Inferior parietal cortex (tissue), 1 donor: ENCODE data around the gene CNTNAP2.
"Not testable (repeated sequence)": the region's sequence is repeated elsewhere in the genome, so short reads cannot be mapped to it uniquely, and the experiment has no call there.

Experiments used
- DNase-seq: peaks from one replicate; pipeline ENCODE4 v3.0.0-alpha.2; 2016; ENCODE audit errors: extremely low spot score

CNTNAP2 gene

DNA sequence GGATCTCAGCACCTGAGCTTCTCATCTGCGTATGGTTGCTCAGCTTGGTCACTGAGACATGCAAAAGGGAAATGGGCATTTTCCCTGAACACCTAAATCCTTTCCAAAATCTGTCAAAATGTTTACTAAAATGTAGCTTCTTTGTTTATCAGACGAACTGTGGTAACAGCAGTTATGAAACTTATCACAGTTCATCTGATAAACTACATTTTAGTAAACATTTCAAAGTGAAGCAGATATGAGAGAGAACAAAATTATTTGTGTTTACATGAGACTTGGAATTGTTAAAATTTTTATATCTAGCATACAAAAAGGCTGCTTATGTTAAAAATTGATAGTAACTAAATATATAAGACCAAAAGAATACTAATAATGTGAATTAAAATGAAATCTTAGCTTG is 1900.5 kb downstream of the CNTNAP2 start:
- no peak for DNase-seq

DNA sequence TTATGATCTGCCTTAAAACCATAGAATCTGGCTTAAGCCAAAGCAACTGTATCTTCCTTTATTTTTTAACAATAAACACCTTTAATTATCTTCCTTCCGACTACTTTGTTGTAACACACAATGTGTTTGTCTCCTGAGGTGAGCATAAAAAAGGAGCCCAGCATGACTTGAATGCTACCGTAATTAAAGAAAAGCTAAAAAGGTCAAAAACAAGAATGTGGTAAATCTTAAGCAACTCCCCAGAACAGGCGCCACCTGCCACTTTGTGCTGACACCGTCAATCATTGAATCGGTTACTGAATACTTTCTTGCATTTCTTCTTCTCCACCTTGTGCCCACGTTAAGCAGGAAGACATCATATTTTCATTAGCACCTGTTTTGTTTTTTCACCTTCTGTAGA is 1904.1 kb downstream of the CNTNAP2 start:
- DNase-seq, result no peak

DNA sequence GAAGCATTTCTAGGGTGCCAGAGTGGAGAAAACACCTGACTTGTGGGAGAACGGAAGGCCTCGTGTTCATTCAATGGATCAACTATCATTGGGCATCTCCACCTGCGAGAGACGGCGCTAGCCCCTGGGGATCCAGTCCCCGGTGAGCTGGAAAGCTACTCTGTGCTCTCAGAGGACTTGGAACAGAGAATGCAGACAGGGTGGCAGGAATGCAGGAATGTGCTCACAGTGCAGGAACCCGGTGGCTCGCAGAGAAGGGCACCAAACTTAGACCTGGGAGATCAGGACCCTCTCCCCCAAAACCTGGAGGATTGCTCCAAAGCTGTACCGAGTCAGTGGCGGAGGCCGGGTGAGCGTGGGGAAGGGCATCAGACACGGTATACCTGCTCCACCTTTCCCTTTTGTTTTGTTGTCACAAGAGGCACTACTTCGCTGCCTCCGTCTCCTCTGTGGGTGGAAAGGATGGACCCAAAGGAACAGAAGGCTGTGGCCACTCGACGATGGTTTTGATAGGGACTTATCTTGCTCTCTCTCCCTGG is 1905.0 kb downstream of the CNTNAP2 start:
- no peak for DNase-seq

DNA sequence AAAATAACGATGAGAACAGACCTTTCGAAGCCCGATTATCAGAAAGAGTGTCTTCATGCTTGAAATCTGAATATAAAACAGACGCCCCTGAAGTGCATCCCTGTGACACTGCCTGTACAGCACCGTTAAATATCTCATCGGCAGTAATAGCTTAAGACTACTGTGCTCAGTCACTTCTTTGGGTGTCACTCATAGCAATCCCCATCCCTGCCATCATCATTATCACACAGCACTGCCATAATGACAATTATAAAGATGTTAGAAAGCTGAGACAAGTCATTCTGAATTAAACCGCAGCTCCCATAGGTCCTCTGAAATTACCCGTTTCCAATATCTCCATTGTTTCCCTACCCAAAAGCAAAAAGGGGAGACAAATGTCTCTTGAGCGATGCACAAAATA is 1906.2 kb downstream of the CNTNAP2 start:
- no peak for DNase-seq

DNA sequence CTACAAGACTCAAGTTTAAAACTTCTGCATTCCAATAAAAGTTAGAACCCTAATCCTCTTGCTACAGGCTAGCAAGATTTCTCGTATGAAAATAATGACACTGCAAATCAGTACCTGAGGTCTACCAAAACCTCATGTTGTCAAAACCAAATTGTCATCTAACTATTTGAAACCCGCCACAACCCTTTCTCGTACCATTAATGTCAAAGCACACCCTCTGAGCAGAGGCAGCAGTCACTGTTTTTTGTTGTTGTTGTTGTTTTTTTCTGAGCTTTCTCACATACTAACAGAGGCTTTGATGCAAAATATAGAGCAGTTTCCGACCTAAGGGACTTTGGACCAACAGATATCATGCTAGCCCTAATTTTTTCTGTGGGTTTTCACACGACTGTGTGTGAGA is 1910.1 kb downstream of the CNTNAP2 start:
- DNase-seq, result no peak

DNA sequence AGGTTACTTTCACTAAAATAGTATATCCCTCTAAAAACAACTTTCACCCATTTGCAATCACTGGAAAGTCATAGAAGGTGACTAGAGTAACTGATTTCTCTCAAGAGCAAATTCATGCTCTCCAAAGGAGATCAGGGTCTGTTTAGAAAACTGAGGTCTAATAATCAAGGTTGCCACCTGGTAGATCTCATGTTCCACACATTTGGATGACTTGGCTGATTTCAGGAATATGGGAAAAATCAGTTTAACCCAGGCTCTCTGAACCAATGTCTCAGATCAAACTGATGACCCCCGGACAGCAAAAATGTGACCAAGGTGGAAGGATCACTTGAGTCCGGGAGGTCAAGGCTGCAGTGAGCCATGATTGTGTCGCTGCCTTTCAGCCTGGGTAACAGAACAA is 1911.6 kb downstream of the CNTNAP2 start:
- DNase-seq, result no peak

DNA sequence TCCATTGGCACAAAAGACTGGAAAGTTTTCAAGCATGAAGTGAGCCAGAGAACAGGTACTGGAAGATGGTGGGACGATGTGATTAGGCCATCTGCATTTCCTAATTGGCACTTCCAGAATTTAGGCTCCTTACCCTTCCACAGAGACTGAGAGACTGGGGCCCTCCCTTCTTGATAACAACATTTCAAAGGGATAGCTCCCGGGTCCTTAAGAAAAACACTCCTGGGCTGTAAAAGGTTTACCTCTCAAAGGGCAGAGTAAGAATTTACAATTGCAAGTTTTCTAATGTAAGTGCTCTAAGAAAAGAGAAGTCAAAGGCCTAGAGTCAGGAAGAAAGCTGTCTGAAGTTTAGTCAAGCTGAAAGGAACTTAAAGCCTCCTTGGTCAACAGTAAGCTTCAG is 1914.4 kb downstream of the CNTNAP2 start:
- no peak for DNase-seq

DNA sequence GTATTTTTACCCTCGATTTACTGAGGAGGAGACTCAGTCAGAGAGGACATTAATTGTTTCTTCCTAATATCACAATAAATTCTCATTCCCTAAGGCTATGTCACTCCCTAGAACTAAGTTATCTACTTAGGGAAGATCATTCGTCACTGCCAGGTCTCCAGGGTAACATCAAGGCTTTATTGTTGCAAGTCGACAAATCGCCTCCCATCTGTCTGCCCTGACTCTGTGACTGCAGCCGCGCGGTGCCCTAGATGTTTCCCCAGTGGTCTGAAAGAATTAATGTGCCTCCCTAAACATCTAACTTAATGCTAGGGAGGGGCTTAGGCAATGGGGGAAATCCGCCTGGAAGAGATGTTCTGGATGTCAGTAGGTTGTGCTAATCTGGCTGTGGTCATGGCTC is 1915.2 kb downstream of the CNTNAP2 start:
- no peak for DNase-seq

DNA sequence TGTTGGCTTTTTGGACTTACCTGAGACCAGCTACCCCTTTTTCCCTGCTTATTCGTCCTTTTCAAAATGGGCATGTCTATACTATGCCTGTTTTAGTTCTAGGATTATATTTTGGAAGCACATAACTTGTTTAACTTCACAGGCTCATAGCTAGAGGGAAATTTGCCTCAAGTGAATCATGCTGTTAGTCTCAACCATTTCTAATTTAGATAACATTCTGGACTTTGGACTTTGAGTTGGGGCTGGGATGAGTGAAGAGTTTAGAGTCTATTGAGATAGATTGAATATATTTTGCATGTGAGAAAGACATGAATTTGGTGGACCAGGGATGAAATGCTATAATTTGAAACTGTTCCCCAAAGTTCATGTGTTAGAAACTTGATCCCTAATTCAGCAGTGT is 1919.3 kb downstream of the CNTNAP2 start:
- no peak for DNase-seq

DNA sequence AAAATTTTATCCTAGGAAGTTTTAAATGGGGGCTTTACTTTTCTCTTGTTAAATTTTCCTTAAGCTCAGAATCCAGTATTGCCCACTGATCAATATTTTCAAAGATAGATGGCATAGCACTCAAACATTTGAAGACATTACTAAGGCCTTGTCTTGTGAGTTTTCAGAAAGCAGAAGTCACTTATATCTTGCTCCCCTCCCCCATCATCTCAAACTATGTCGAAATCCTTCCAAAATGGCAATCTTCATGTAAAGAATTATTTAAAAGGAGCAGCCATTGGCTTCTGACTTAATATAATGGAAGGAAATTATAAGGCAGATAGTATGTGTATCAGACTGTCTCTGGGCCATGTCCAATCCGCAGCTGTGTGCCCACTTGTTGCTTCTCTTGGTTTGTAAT is 1920.4 kb downstream of the CNTNAP2 start:
- DNase-seq, result no peak

DNA sequence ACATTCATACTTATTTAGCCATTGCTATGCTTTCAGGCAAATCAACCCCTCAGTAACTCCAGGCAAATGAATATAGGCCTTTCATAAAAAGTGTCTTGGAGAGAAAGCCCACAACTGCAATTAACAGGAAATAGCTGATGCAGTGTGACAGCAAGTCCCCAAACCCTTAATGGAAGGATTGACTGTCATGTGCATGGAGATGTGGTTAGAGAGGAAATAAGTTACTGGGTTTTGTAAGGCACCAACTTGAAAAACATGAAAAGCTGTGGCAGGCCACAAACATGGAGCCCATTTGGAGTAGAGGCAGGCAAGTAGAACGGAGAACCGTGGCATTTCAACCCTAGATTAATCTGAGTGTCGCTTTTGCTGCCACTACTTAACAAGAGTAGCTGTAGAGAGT is 1924.6 kb downstream of the CNTNAP2 start:
- DNase-seq, result no peak

DNA sequence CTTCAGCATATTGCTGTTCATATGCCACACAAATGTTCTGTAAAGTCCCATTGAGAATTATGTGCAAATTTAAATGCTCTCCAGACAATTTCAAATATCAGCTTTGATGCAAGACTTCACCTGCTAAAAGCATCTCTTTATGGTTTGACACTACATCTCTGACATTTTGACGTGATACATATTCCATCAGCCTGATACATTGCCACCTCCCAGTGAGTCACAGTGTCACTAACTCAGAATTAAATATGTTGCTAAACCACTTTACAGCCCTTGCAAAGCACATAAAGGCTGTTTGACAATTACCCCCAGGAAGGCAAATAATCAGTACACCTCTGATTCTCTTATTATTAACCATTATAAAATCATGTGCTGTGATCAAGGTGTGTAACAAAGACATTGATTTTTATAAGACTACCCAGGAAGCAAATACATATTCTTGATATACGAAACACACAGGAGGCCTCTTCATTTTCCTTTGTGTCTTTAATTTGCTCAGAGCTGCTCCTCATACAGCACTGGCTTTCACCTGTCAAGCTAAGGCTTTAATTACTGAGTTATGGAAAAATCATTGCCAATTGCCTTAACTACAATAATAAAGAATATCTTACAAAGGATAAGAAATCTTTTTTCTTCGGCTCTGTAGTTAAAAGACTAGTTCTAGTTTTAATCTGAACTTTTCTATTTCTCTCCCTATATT is 1926.5 kb downstream of the CNTNAP2 start:
- DNase-seq, result no peak

DNA sequence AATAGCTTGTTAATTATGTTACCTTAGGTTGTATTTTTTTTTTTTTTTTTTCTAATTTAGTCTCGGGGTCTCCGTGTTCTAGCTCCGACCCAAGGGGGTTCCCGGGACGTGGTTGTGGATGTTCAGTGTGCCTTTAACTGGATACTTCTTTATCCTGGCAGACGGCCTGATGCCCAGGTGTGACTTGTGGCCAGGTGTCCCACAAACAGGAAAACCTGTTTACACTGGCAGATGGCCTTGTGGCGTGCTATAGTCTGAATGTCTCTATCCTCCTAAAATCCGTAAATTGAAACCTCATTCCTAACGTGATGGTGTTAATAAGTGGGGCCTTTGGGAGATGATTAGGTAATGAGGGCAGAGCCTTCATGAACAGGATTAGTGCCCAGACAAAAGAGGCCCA is 1927.6 kb downstream of the CNTNAP2 start:
- DNase-seq, result no peak

DNA sequence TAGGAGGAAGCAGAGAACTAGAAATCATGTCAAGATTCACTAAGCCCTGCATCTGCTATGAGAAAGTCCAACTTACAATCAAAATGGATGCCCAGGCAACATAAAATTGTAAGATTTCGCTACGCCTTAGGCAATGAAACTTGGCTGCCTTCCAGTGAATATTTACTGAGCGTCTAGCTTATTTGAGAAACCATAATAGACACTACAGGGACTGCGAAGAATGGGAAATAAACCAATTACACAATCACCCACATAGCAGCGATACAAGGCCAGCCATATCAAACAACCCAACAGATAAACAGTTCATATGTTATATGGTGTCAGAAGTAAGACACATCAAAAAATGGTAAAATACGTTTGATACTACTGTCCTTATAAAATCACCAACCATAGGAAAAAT is 1928.9 kb downstream of the CNTNAP2 start:
- DNase-seq, result no peak

DNA sequence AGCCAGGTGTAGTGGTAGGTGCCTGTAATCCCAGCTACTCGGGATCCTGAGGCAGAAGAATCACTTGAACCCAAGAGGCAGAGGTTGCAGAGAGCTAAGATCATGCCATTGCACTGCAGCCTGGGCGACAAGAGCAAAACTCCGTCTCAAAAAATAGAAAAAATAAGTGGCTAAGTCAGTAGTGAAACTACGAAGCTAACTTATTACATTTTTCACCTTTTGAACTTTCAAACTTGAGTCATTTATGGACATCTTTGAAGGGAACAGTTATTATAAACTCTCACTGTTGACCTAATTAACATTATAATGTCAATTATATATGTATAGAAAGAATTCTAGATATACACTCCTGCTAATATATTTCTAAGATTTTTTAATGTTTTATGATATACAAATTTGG is 1932.5 kb downstream of the CNTNAP2 start:
- DNase-seq, result no peak

DNA sequence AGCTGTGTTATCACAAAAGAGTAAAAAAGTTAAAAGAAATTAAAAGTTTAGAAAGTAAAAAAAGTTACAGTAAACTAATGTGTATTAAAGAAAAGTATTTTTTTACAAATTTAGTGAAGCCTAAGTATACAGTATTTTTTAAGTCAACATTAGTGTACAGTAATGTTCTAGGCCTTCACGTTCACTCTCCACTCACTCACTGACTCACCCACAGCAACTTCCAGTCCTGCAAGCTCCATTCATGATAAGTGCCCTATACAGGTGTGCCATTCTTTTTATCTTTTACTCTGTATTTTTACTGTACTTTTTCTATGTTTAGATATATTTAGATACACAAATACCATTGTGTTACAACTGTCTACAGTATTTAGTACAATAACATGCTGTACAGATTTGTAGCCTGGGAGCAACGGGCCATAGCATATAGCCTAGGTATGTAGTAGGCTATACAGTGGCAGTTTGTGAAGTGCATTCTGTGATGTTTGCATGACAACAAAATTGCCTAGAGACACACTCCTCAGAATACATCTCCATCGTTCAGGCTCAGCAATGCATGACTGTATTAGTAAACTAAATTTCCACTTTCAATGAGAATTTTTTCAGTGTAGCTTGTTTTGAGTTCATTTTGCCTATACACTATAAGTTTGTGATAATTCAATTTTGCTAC is 1934.0 kb downstream of the CNTNAP2 start:
- no peak for DNase-seq

DNA sequence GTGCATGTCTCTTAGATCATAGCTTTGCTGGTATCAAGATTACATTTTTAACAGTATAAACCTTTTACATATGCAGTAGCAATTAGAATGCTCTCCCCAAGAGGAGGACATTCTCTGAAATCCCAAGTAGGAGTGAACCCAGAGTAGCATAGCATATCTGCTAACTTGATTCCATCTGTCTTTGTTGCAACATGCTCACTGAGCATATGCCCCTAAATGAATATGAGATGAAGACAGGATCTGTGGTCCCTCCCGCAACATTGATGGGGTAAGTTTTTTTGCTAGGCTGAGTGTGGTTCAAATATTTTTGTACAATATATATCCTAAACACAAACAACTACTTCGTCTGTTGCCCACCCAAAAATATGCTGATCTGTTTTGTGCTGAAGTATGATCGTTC is 1939.8 kb downstream of the CNTNAP2 start:
- DNase-seq, result no peak

DNA sequence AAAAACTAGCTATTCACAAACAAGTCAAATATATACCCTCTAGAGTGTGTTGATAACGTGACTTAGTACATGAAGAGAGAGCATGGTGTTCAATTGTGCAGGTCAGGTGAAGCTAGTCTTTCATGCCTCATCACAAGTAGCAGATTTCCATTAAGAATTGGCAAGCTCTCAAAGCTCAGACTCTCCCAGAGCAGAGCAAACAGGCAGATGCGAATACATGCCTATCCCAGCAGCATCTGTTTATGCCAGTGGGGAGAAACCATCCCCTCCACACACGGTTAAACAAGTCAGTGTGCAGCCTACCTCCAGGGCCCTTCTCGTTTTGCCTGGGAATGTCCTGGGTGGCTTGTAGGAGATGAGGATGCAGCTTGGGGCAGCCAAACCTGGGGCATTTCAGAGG is 1941.5 kb downstream of the CNTNAP2 start:
- no peak for DNase-seq

DNA sequence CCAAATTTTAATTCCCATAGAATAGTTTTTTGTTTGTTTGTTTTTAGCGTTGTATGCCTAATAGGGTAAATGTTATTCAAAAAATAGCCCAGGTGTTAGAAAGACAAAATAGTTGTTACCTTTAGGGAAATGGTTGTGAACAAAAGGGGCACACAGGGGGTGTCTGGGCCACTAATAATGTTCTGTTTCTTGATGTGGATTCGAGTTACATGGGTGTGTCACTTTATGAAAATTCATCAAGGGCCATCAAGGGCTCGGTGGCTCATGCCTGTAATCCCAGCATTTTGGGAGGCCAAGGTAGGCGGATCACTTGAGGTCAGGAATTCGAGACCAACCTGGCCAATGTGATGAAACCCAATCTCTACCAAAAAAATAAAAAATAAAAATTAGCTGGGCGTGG is 1942.2 kb downstream of the CNTNAP2 start:
- no peak for DNase-seq

DNA sequence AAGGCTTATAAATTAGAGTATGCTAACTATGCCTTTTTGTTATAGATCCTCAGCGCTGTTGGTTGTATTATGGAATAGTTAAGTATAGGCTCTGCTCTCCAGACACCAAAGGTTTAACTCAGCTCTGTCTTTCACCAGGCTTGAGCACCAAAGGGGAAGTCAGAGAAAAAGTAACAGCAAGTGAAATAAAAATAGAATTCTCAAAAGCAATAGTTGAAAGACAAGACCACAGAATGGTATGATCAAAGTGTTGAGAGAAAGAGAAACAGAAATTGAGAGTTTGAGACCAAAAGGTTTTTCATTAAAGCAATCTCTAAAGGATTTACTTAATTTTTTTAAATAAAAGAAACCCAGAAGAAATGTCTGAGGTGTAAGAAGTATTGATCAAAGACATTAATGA is 1944.1 kb downstream of the CNTNAP2 start:
- DNase-seq, result no peak

DNA sequence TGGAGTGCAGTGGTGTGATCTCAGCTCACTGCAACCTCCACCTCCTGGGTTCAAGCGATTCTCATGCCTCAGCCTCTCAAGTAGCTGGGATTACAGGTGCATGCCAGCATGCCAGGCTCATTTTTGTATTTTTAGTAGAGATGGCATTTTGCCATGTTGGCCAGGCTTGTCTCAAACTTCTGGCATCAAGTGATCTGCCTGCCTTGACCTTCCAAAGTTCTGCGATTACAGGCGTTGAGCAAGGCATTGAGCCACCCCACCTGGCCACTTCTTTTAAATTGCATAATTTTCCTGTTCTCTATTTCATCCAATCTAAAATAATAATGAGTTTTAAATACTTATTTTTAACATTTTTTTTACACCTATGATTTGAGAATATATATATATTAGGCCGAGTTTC is 1961.5 kb downstream of the CNTNAP2 start:
- DNase-seq, result not testable (repeated sequence)

DNA sequence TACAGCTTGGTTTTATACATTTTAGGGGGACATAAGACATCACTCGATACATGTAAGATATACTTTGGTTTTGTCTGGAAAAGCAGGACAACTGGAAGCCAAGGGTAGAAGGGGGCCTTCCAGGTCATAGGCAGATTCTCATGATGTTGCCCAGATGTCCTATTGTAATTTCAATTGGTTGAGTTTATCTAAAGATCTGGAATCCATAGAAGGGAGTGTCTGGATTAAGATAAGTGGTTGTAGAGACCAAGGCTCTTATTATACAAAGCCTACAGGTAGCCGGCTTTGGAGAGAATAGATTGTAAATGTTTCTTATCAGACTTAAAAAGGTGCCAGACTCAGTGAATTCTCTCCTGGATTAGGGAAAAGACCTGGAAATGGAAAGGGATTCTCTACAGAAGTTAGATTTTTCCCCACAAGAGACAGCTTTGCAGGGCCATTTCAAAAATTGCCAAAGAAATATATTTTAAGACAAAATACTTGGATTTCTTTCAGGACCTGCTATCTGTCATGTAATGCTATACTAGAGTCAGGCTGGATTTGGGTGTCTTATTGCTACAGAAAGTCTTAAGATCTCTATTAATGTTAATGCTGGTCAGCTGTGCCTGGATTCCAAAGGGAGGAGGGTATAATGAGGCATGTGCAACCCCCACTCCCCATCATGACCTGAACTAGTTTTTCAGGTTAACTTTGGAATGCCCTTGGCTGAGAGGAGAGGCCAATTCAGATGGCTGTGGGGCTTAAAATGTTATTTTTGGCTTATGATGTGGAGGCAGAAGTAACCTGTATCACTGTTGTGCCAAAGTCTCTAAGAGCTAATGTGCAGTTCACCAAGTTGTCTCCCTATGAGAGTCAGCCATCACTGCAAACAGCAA is 1962.8 kb downstream of the CNTNAP2 start:
- no peak for DNase-seq

DNA sequence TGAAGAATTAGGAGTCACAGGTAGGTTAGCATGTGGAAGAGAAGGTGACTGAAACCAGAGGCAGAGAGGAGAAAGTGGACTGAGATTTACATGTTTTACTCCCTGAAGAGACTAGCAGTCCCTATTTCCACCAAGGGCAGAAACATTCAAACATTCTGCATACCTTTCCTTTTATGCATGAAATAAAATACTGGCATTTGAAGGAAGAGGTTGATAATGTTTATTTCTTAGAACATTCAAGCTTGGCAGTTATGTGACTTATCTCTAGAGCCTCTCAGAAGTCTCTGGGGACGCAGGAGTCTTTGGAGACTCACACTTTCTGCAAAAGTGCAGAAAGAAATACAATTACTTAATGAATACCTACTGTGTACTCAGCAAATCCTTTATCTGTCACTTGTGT is 1966.8 kb downstream of the CNTNAP2 start:
- DNase-seq, result no peak
